GM12873 (cell line): ENCODE measurements around the gene CUTA.

Experiments
- CTCF ChIP-seq: IDR thresholded peaks from 2 replicates; pipeline ENCODE4 v1.5.1; 2012; ENCODE audit warnings: low read depth, mild to moderate bottlenecking, moderate library complexity, low read length, control low read depth; ENCODE audit not compliant: insufficient read depth; ENCODE audit errors: missing control alignments

CUTA gene

GRCh38 chr6:33372526-33373123 lies 45.3 kb downstream of the CUTA start:
- TF ChIP-seq CTCF: no peak

GRCh38 chr6:33367009-33367714 lies 50.7 kb downstream of the CUTA start:
- TF ChIP-seq CTCF: no peak
